ENCODE results near the gene VMAC.

DNA sequence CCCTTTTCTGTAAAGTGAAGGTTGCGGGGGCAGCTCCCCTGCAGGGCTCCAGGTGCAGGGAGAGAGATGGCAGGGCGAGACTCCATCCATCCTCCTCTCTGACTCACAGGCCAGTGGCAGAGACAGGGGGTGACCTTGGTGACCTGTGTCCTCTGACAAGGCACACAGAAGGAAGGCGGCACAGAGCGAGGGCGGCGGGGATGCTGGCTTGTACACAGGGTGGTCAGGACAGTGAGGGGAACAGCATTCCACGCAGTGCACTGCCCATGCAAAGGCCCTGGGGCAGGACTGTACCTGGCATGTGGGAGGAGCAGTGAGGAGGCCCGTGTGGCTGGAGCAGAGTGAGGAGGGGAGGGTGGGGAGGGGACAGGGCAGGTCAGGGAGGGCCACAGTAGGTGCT lies 8.8 kb upstream of the VMAC start:
- TF ChIP-seq, protein P1, sequence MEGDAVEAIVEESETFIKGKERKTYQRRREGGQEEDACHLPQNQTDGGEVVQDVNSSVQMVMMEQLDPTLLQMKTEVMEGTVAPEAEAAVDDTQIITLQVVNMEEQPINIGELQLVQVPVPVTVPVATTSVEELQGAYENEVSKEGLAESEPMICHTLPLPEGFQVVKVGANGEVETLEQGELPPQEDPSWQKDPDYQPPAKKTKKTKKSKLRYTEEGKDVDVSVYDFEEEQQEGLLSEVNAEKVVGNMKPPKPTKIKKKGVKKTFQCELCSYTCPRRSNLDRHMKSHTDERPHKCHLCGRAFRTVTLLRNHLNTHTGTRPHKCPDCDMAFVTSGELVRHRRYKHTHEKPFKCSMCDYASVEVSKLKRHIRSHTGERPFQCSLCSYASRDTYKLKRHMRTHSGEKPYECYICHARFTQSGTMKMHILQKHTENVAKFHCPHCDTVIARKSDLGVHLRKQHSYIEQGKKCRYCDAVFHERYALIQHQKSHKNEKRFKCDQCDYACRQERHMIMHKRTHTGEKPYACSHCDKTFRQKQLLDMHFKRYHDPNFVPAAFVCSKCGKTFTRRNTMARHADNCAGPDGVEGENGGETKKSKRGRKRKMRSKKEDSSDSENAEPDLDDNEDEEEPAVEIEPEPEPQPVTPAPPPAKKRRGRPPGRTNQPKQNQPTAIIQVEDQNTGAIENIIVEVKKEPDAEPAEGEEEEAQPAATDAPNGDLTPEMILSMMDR (IDR thresholded peaks at IDR 0.05): no peak
- TF ChIP-seq POLR2A (IDR thresholded peaks at IDR 0.05): no peak

Measured in right lobe of liver (tissue), 4 donors.